Panc1 (cell line): ENCODE results near the gene SLC25A22.

Source experiments
- CTCF ChIP-seq: fragments of 450-650 bp; IDR thresholded peaks from 2 replicates; pipeline ENCODE4 v1.5.1; 2017; ENCODE audit warnings: mild to moderate bottlenecking
- TF ChIP-seq, protein P1 (sequence below), 2 experiments: IDR thresholded peaks; 2 replicates each; pipeline ENCODE4 v1.6.1; 2011 to 2012; ENCODE audit warnings: low read depth in 2 of 2, control low read depth in 1 of 2, low read length in 1 of 2, mild to moderate bottlenecking in 1 of 2, moderate library complexity in 1 of 2; ENCODE audit not compliant: insufficient read depth in 1 of 2

GRCh38 chr11:747158-748006 lies 50.7 kb downstream of the SLC25A22 start, which contains the start of gene TALDO1:
- TF ChIP-seq CTCF: no peak; the same call in 1 of the 2 replicates
- TF ChIP-seq, protein P1, sequence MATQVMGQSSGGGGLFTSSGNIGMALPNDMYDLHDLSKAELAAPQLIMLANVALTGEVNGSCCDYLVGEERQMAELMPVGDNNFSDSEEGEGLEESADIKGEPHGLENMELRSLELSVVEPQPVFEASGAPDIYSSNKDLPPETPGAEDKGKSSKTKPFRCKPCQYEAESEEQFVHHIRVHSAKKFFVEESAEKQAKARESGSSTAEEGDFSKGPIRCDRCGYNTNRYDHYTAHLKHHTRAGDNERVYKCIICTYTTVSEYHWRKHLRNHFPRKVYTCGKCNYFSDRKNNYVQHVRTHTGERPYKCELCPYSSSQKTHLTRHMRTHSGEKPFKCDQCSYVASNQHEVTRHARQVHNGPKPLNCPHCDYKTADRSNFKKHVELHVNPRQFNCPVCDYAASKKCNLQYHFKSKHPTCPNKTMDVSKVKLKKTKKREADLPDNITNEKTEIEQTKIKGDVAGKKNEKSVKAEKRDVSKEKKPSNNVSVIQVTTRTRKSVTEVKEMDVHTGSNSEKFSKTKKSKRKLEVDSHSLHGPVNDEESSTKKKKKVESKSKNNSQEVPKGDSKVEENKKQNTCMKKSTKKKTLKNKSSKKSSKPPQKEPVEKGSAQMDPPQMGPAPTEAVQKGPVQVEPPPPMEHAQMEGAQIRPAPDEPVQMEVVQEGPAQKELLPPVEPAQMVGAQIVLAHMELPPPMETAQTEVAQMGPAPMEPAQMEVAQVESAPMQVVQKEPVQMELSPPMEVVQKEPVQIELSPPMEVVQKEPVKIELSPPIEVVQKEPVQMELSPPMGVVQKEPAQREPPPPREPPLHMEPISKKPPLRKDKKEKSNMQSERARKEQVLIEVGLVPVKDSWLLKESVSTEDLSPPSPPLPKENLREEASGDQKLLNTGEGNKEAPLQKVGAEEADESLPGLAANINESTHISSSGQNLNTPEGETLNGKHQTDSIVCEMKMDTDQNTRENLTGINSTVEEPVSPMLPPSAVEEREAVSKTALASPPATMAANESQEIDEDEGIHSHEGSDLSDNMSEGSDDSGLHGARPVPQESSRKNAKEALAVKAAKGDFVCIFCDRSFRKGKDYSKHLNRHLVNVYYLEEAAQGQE (IDR thresholded peaks at IDR 0.05; ENCODE audit: insufficient read depth in 1 of 2, low read depth in 2 of 2, low read length in 1 of 2): no peak
